GM18498 (cell line): ENCODE data around the gene TPM4.

ENCODE experiments used
- ATAC-seq: cut with Tn5 transposase; IDR thresholded peaks from one replicate; pipeline ENCODE4 v1.9.1; 2021; ENCODE audit warnings: mild to moderate bottlenecking, moderate library complexity; ENCODE audit not compliant: unreplicated experiment

The TPM4 gene

DNA sequence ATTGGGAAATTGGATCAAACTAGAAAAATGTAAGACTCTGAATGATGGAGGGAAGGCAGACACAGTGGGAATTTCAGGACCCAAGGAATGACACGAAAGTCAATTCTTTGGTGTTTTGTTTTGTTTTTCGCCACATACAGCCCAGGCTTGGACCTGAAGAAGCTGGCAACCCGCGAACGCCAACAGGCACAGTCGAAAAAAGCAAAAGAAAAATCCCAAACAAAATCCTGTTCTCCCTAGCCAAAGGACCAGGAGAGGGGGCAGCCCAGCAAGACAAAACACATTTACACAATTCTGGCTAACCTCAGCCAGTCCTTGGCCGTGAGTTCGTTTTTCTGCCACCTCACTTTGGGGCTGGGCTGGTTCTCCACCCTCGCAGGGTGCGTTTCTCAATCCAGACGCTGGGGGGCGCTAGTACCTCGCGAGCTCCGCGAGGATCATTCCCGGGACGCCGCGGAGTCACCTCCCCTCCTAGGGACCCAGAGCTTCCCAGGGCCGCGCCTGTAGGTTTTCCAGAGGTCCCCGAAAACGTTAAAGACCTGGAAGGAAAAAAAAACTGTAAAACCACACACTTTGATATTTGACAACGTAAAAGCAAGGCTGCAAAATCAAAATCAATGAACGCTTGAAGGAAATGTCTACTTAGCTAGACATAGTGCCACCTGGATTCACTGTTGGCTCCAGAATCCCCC lies 34.9 kb upstream of the TPM4 start:
- no peak for ATAC-seq

DNA sequence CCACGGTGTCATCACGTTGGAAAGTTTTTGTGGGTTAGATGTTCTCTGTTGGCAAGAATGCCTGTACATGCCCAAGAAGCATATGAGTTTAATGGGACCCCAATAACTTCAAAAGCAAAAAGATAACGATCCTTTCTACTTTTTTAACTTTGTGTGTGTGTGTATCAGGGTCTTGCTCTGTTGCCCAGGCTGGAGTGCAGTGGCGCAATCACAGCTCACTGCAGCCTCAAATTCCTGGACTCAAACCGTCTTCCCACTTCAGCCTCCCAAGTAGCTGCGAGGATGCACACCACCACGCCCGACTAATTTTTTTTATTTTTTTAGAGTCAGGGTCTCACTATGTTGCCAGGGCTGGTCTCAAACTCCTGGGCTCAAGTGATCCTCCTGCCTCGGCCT lies 34.3 kb upstream of the TPM4 start:
- no peak for ATAC-seq

- no peak for ATAC-seq
These were observed 33.7 kb upstream of the TPM4 start for GRCh38 chr19:16042533-16043085.

DNA sequence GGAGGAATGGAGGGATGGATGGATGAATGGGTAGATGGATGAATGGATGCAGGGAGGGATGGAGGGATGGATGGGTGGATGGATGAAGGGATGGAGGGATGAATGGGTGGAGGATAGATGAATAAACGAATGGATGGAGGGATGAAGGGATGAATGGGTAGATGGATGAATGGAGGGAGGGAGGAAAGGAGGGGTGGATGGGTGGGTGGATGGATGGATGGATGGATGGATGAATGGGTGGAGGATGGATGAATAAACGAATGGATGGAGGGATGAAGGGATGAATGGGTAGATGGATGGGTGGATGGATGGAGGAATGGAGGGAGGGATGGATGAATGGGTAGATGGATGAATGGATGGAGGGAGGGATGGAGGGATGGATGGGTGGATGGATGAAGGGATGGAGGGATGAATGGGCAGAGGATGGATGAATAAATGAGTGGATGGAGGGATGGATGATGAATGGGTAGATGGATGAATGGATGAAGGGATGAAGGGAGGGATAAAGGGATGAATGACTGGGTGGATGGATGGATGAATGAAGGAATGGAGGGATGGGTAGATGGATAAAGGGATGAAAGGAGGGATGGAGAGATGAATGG lies 33.0 kb upstream of the TPM4 start:
- ATAC-seq: no peak

DNA sequence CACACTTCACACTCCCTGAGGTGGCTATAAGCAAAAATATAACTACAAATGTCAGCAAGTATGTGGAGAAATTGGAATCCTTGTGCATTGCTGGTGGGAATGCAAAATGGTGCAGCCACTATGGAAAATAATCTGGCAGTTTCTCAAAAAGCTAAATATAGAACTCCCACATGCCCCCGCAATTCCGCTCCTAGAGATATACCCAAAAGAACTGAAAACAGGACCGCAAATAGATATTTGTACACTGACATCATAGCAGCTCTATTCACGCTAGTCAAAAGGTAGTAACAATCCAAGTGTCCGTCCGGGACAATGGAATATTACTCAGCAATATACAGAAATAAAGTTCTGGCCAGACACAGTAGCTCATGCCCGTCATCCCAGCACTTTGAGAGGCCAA lies 31.5 kb upstream of the TPM4 start:
- ATAC-seq: no peak

DNA sequence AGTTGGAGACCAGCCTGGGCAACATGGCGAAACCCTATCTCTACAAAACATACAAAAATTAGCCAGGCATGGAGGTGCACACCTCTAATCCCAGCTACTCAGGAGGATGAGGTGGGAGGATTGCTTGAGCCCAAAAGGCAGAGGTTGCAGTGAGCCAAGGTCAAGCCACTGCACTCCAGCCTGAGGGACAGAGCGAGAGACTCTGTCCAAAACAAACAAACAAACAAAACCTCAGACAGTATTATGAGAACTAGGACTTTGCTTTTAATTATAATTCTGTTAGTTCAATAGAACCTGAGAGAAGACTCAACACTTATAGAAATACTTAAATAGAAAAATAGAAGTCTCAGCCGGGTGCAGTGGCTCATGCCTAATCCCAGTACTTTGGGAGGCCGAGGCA lies 31.1 kb upstream of the TPM4 start:
- ATAC-seq: no peak

DNA sequence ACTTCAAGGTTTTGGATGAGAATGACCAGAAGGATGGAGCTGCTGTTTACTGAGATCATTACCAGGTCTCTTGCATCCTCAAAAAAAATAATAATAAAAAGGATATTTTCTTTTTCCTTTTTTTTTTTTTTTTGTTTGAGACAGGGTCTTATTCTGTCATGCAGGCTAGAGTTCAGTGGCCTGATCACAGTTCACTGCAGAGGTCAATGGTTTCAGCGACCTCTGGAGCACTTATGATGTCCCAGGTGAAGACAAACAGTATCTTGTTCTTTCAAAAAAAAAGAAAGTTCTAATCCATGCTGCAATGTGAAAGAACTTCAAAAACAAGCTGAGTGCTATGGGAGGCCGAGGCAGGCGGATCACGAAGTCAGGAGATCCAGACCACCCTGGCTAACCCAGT lies 30.4 kb upstream of the TPM4 start:
- no peak for ATAC-seq

DNA sequence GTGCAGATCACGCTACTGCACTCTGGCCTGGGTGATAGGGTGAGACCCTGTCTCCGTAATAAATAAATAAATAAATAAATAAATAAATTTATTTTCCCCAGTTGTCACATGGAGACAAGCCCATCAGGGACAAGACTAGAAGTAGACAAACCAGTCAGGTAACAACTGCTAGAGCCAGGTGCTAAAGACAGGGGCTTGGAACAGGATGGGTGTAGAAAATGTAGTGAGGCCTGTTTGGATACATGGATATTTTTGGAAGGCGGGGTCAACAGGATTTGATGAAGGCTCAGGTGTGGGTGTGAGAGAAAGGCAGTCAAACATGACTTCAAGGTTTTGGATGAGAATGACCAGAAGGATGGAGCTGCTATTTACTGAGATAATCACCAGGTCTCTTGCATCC lies 27.7 kb upstream of the TPM4 start:
- no peak for ATAC-seq

GRCh38 chr19:16051254-16052025 lies 24.9 kb upstream of the TPM4 start:
- no peak for ATAC-seq

- ATAC-seq: no peak
These were observed 23.9 kb upstream of the TPM4 start for GRCh38 chr19:16052353-16052752.

DNA sequence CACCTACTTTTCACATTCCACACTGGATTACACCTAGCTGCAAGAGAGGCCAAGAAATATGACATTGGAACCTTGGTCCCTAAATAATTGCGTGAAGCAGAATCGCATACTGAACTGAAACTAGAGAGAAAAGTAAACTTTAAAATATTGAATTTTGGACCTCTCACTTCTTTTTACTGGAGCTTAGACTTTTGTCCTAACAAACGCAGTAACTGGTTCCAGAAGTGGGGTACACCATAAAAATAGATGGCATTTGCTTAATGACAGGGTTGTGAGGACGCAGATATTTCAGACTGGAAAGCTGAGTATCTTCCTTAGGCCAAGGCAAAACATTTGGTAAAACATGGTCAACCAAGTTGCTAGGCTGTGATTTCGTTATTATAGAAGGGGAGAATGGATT lies 19.2 kb upstream of the TPM4 start:
- ATAC-seq: no peak

GRCh38 chr19:16060294-16060693 lies 16.0 kb upstream of the TPM4 start:
- ATAC-seq: no peak

- no peak for ATAC-seq
These were observed 14.4 kb upstream of the TPM4 start for GRCh38 chr19:16061943-16062342.

DNA sequence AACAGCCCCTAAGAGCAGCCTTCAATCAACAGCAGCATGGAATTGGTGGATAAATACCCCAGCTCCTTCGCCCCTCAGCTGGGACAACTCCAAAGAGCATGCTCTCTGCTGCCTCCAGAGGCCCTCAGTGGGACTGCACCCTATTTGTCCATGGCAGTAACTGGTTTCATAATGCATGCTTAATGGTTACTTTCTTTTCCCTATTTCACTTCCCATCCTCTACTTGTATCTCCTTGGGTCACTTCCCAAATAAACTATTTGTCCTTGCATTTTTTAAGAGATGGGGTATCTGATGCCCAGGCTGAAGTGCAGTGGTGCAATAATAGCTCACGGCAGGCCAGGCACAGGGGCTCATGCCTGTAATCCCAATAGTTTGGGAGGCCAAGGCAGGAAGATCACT lies 13.5 kb upstream of the TPM4 start:
- ATAC-seq: no peak

GRCh38 chr19:16064209-16064889 lies 11.9 kb upstream of the TPM4 start:
- ATAC-seq: no peak

- no peak for ATAC-seq
These were observed 9.6 kb upstream of the TPM4 start for GRCh38 chr19:16066611-16067104.

DNA sequence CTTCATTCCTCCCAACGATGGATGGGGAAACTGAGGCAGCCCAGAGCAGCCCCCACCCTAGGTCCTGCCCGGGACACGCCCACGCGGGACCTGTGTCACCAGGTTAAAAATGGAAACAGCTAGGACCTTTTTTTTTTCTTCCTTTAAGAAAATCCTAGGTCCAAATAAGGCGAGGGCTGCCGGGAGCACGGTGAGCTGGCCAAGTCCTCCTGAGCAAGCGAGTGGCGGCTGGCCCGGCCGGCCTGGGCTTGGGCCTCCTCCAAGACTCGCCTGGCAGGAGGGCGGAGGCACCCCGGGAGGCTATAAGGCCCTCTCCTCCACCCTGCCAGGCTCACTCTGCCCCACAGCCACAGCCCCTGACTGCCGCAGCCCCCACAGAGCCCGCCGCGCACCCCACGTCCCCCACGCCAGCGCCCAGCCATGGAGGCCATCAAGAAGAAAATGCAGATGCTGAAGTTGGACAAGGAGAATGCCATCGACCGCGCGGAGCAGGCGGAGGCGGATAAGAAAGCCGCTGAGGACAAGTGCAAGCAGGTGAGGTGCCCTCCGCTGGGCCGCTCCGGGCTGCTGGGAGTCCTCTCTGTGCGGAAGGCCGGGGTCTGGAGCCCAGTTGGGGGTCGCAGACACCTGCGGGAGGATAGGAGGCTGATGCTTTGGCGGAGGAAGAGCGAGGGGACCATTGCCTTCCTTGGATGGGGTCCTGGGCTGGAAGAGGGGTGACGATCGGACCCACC lies 8.9 kb upstream of the TPM4 start:
- no peak for ATAC-seq

DNA sequence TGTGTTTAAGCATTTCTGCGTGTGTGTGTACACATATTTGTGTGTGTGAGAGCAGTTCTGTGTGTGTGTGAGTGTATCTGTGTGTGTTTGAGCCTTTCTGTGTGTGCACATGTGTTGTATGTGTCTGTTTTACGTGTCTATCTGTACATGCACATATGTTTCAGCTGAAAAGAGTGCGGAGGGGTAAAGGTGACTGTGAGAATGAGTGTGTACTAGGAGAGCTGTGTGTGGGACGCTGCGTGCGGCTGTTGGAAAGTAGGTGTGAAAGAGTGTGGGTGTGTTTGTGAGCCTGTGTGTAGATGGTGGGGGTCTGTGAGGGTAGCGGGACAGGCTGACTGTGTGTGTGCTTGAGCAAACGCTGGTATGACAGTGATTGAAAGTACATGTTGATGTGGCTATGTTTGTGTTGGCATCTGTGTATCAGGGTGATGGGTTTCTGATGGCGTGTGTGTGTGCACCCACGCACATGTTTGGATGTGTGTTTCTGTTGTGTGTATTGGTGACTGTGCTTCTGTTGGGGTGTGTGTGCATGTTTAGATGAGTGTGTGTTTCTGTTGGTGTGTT lies 7.5 kb upstream of the TPM4 start:
- ATAC-seq: no peak

- ATAC-seq: no peak
These were observed 6.4 kb upstream of the TPM4 start for GRCh38 chr19:16069813-16070365.
